ENCODE results near the gene VWA3A.
A peak's percentile ranks its signal among the peaks of the same experiment; 100 is the strongest.

VWA3A gene

DNA sequence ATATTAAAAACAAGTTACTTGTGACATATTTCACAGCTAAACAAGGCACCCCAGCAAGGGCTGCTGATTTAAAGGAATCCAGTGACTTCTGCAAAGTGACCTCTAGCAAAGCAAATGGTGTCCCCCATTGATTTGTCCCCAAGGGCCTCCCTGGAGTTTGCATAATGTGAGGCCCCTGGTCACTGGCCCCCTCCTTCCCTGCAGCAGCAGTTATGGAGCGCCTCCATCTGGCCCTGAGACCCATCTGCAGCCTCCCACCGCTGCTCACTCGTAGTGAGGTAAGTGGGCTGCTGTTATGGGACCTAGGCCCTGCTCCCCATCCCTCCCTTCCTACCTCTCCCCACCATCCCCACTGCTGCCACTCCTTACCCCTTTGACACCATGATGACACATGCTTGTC lies 94.2 kb downstream of the VWA3A start:
- H3K27ac ChIP-seq, result no peak overlapping the region
- TF ChIP-seq, protein P1, sequence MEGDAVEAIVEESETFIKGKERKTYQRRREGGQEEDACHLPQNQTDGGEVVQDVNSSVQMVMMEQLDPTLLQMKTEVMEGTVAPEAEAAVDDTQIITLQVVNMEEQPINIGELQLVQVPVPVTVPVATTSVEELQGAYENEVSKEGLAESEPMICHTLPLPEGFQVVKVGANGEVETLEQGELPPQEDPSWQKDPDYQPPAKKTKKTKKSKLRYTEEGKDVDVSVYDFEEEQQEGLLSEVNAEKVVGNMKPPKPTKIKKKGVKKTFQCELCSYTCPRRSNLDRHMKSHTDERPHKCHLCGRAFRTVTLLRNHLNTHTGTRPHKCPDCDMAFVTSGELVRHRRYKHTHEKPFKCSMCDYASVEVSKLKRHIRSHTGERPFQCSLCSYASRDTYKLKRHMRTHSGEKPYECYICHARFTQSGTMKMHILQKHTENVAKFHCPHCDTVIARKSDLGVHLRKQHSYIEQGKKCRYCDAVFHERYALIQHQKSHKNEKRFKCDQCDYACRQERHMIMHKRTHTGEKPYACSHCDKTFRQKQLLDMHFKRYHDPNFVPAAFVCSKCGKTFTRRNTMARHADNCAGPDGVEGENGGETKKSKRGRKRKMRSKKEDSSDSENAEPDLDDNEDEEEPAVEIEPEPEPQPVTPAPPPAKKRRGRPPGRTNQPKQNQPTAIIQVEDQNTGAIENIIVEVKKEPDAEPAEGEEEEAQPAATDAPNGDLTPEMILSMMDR (conservative IDR thresholded peaks at IDR 0.05), result peak; percentile 20; the same call in 1 of the 2 replicates
- no peak for TF ChIP-seq ZFX (IDR thresholded peaks at IDR 0.05)

DNA sequence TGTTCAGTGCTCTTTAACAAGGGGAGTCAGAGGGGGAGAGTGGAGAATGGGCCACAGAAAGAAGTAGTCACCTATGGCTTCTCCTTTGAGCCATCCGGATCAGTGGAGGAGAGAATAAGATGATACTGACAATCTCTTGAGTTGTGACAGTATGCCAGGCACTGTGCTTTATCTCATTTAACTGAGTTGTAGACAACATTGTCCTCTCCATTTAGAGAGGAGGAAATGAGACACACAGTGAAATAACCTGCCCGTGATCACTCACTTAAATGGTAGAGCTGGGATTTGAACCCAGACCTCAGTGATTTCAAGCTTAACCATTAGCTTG lies 95.9 kb downstream of the VWA3A start:
- no peak overlapping the region for H3K27ac ChIP-seq
- TF ChIP-seq ZFX (IDR thresholded peaks at IDR 0.05), result no peak
- TF ChIP-seq, protein P1 (conservative IDR thresholded peaks at IDR 0.05), result no peak

DNA sequence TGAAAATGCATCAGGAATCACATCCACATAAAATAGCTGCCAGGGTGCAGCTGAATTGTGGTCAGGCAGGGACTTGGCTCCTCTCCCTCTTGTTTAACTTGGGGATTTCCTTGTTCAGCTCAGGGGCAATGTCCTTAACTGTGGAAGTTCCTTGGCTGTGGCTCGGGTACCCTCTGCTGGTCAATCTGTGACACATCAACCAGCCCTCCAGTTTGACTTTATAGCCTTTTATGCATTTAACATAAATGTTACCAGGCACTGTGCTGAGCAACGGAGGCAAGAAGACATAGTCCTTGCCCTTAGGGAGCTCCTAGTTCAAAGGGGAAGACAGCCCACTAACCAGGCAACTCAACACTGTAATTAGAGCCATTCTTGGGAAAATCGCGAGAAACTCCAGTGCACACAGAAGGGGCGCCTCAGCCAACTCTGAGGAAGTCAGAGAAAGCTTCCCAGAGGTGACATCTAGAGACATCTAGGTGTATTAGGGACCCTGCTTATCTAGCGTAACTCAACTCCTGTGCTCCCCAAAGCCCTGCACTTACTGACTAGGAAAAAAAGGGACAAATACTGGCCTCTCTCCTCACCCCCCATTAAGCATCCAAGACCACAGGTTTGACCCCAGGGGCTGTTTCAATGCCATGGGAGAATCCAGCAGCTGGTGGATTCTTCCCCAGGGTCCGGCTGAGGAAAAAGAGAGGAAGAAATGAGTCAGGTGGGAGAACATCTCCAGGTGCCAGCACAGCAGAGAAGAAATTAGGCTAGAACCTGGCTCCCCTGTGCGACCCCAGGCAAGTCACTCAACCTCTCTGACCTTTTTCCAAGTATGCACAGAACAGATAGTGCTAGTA lies 96.5 kb downstream of the VWA3A start:
- H3K27ac ChIP-seq, result no peak overlapping the region
- TF ChIP-seq ZFX (IDR thresholded peaks at IDR 0.05), result no peak
- TF ChIP-seq, protein P1 (conservative IDR thresholded peaks at IDR 0.05), result peak; percentile 94

DNA sequence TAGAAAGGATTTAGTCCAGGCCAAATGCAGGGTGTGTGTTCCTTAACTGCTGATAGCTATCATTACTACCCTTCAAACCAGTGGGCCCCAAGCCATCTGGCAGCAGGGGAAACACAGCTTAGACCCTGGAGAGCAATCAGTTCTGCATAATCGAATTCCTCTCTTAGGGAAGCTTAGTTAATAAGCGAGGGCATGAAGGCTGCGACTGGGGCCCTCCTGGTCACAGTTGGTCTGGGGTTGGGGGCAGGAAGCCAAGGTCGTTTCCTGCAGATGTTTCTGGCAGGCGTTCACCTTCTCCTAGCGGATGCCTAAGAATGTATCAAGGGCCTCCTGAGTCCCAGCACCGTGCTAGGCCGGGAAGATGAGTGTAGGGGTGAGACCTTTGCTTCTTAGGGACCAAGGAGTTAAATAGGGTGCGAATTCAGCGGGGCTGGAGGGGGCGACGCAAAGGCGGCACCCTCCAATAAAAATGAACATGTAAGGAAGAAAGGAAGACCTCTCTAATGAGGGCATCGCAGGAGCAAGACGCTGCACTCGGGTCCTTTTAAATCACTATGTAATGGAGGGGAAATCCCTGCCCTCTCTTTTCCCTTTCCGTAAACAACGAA lies 97.2 kb downstream of the VWA3A start:
- TF ChIP-seq, protein P1 (conservative IDR thresholded peaks at IDR 0.05), result no peak
- no peak for TF ChIP-seq ZFX (IDR thresholded peaks at IDR 0.05)
- H3K27ac ChIP-seq, result peak overlapping the region; percentile 71

DNA sequence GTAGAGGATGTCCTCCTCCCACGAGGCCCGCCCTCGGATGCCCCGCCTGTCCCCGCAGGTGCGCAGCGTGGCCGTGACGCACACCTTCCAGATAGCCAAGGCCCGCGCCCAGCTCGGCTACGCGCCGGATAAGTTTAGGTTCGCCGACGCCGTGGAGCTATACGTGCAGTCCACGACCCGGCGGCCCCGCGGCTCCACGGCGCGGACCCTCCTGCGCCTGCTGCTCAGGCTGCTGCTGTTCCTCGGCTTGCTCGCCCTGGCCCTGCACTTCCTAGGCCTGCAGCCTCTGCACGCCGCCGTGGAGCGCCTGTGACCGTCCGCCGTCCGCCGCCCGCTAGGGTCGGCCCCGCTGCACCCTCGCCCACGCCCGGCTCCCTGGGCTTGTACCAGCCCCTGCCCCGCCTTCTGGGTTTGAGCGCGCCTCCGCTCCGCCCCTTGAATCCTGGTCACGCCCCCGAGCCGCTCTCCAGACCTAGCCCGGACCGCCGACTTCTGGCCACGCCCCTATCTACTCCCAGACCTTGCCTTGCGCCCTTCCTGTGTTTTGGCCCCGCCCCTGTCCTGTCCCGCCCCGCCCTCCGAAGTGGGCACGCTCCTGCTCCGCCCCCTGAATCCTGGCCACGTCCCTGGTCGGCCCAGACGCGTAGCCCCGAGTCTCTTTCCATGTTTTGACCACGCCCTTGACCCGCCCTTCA lies 97.9 kb downstream of the VWA3A start:
- peak overlapping the region; percentile 71 for H3K27ac ChIP-seq
- no peak for TF ChIP-seq ZFX (IDR thresholded peaks at IDR 0.05)
- TF ChIP-seq, protein P1 (conservative IDR thresholded peaks at IDR 0.05), result no peak

DNA sequence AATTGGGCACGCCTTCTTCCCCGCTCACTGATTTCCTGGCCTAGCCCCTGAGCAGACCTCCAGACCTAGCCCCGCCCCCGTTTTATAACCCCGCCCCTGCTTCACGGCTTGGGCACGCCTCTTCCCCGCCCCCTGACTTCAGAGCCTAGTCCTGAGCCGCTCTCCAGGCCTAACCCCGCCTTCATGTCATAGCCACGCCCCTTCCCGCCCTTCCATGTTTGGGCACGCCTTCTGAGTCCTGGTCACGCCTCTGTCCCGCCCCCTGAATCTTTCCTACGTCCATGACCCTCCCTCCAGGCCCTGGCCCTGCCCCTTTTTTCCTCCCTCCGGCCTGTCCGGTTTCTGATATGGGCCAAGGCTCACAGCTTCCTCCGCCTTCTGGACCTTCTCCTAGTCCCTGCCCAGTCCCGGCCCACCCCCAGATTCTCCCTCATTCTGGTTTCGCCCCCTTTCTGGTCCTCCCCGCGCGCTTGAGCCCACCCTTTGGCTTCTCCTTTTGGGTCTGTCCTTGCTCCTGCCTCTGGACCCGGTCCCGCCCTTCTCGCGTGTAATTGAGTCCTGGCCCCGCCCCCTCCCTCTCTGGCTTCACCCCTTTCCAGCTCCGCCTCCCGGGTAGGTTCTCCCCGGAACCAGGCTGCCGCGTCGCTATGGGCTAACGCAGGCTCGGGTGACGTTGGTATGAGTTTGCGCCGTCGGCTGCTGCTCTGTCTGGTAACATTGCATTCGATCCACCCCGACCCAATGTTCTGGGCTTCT lies 98.6 kb downstream of the VWA3A start:
- H3K27ac ChIP-seq, result peak overlapping the region; percentile 62
- TF ChIP-seq, protein P1 (conservative IDR thresholded peaks at IDR 0.05), result no peak
- TF ChIP-seq ZFX (IDR thresholded peaks at IDR 0.05), result no peak
